HepG2 (cell line): ENCODE measurements around the gene PARVA. TPM values are rescaled to one million over a fixed set of nuclear protein-coding genes. Genes with fewer than 3 reads are reported as not detected.

Source experiments
- ASH2L ChIP-seq: fragments of 300-600, 200-600 bp; sonication (generic); IDR thresholded peaks from 2 replicates; pipeline ENCODE4 v1.7.0; 2017; ENCODE audit warnings: low read depth, mild to moderate bottlenecking, moderate library complexity, mixed read lengths, low read length; ENCODE audit not compliant: insufficient read length
- CENPX ChIP-seq: sonication (generic); formaldehyde crosslinking; IDR thresholded peaks from 2 replicates; pipeline ENCODE4 v1.9.0; 2021; ENCODE audit warnings: mild to moderate bottlenecking, missing genetic modification reagents, moderate library complexity
- CHD4 ChIP-seq: fragments of 200-600 bp; sonication (generic); IDR thresholded peaks from 2 replicates; pipeline ENCODE4 v1.7.0; 2017; ENCODE audit warnings: mild to moderate bottlenecking, low read length, borderline replicate concordance
- CREB1 ChIP-seq, 2 experiments: fragments of 450-650 bp in 1 of 2; IDR thresholded peaks; 2 replicates each; pipeline ENCODE4 v1.6.1; 2016 to 2017; ENCODE audit warnings: control low read depth in 1 of 2, mild to moderate bottlenecking in 1 of 2, missing compliant biosample characterization in 1 of 2, missing genetic modification characterization in 1 of 2
- KAT7 ChIP-seq: IDR thresholded peaks from 2 replicates; pipeline ENCODE4 v1.6.1; 2018; ENCODE audit warnings: borderline replicate concordance, missing compliant biosample characterization
- KLF13 ChIP-seq: sonication (generic); formaldehyde crosslinking; IDR thresholded peaks from 2 replicates; pipeline ENCODE4 v1.4.0; 2020; ENCODE audit warnings: mild to moderate bottlenecking, missing genetic modification reagents
- NFKB2 ChIP-seq: sonication (generic); formaldehyde crosslinking; IDR thresholded peaks from 2 replicates; pipeline ENCODE4 v1.4.0; 2020; ENCODE audit warnings: missing genetic modification reagents, borderline replicate concordance
- RAD21 ChIP-seq: fragments of 450-650 bp; formaldehyde crosslinking; IDR thresholded peaks from 2 replicates; pipeline ENCODE4 v1.5.0; 2020; ENCODE audit warnings: mild to moderate bottlenecking
- SMC3 ChIP-seq: IDR thresholded peaks from 2 replicates; pipeline ENCODE4 v1.6.1; 2011; ENCODE audit warnings: low read length, improper control_type of control experiment
- SRSF1 ChIP-seq: fragments of 200-400 bp; formaldehyde crosslinking; optimal IDR thresholded peaks from 2 replicates; pipeline ENCODE3; 2017; ENCODE audit warnings: mild to moderate bottlenecking, low read depth, low read length, moderate library complexity
- STAG1 ChIP-seq: sonication (generic); formaldehyde crosslinking; IDR thresholded peaks from 2 replicates; pipeline ENCODE4 v1.4.0; 2020; ENCODE audit warnings: missing genetic modification reagents
- ZFP37 ChIP-seq: sonication (generic); formaldehyde crosslinking; IDR thresholded peaks from 2 replicates; pipeline ENCODE4 v1.4.0; 2020; ENCODE audit warnings: missing genetic modification reagents, borderline replicate concordance
- ZNF335 ChIP-seq: sonication (generic); formaldehyde crosslinking; IDR thresholded peaks from 2 replicates; pipeline ENCODE4 v1.4.0; 2020; ENCODE audit warnings: missing genetic modification reagents
- ZNF567 ChIP-seq: sonication (generic); formaldehyde crosslinking; IDR thresholded peaks from 2 replicates; pipeline ENCODE4 v1.8.1; 2023; ENCODE audit warnings: mild to moderate bottlenecking, missing genetic modification reagents, borderline replicate concordance
- ZNF713 ChIP-seq: sonication (generic); formaldehyde crosslinking; IDR thresholded peaks from 2 replicates; pipeline ENCODE4 v1.4.0; 2020; ENCODE audit warnings: mild to moderate bottlenecking, missing genetic modification reagents
- polyA plus RNA-seq, 8 experiments: library from polyadenylated mRNA; depleted of rRNA in 3 of 8; stranded (reverse) in 7 of 8; unstranded in 1 of 8; fragments of >200 nt; fragmentation: Illumina TruSeq in 4 of 8; extraction: Trizol in 4 of 8; gene quantifications; 2 replicates each; pipeline versions ENCODE4 v1.2.1 to v1.2.3, GENCODE V29; 2011 to 2016; ENCODE audit warnings: low read depth in 4 of 8, missing spikeins in 1 of 8, mixed read lengths in 1 of 8; ENCODE audit not compliant: insufficient read depth in 1 of 8
- total RNA-seq, 5 experiments: library from RNA; depleted of rRNA; stranded (reverse); fragments of >200 nt; fragmentation: Illumina TruSeq; extraction: Trizol; gene quantifications; 2 replicates each; pipeline ENCODE4 v1.2.3, GENCODE V29; 2016; ENCODE audit warnings: low read depth in 1 of 5
- TF ChIP-seq, protein P1 (sequence below): sonication (generic); formaldehyde crosslinking; IDR thresholded peaks from 2 replicates; pipeline ENCODE4 v1.4.0; 2020; ENCODE audit warnings: missing genetic modification reagents
- TF ChIP-seq, protein P2 (sequence below): sonication (generic); formaldehyde crosslinking; IDR thresholded peaks from 2 replicates; pipeline ENCODE4 v1.5.0; 2020; ENCODE audit warnings: missing genetic modification reagents, mild to moderate bottlenecking, borderline replicate concordance
- TF ChIP-seq, protein P3 (sequence below): sonication (generic); formaldehyde crosslinking; IDR thresholded peaks from 2 replicates; pipeline ENCODE4 v1.5.1; 2020; ENCODE audit warnings: missing genetic modification reagents, mild to moderate bottlenecking, borderline replicate concordance
- TF ChIP-seq, protein P4 (sequence below): sonication (generic); formaldehyde crosslinking; IDR thresholded peaks from 2 replicates; pipeline ENCODE4 v1.4.0; 2020; ENCODE audit warnings: missing genetic modification reagents
- TF ChIP-seq, protein P5 (sequence below): sonication (generic); formaldehyde crosslinking; IDR thresholded peaks from 2 replicates; pipeline ENCODE4 v1.9.0; 2021; ENCODE audit warnings: missing genetic modification reagents, borderline replicate concordance

PARVA gene
- total and polyA plus RNA-seq, 2 of the 13 experiments (the other 11 are each of a cell fraction or from before 2014, with no cell fraction given), result 5.9 to 9.1 TPM

DNA sequence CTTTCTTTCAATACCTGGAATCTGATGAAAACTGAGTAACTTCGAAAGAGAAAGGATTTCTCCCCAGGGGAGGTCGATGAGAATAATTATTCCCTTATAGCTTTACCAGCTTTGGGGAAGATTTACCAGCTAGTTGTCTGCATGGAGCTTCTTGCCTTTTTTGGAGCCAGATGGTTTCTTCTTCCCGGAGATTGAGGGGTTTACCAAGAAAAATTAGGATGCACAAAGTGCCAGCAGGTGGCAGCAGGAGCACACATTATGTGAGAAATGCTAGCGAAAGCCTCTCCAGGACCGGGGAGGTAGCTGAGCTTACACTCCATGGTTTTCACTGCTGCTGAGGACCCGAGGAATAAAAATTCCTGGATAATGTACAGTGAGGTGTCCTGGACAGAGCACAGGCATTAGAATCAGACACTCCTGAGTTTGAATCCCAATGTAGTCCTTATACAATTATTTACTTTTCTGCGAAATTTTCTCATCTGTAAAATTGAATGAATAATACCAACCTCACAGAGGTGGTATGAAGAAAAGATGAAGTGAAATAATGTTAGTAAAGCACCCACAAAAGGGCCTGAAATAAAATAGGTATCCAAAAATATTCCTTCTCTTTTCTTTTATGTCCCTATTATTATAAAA lies 46.0 kb upstream of the PARVA start (continued):
- TF ChIP-seq STAG1 (peak; percentile 96), SMC3 (peak; percentile 90), ZNF567 (CRISPR knock-in tag) (no peak), NFKB2 (CRISPR knock-in tag) (no peak), KLF13 (CRISPR knock-in tag) (no peak), KAT7 (CRISPR knock-in tag) (no peak), CREB1 (IDR thresholded peaks at IDR 0.05) (no peak), CREB1 (CRISPR knock-in tag; IDR thresholded peaks at IDR 0.05) (no peak), SRSF1 (no peak), ASH2L (no peak), CENPX (CRISPR knock-in tag) (no peak), ZNF335 (CRISPR knock-in tag) (no peak), ZNF713 (no peak), ZFP37 (CRISPR knock-in tag) (no peak), CHD4 (no peak), RAD21 (peak; percentile 83)
- TF ChIP-seq, protein P1, sequence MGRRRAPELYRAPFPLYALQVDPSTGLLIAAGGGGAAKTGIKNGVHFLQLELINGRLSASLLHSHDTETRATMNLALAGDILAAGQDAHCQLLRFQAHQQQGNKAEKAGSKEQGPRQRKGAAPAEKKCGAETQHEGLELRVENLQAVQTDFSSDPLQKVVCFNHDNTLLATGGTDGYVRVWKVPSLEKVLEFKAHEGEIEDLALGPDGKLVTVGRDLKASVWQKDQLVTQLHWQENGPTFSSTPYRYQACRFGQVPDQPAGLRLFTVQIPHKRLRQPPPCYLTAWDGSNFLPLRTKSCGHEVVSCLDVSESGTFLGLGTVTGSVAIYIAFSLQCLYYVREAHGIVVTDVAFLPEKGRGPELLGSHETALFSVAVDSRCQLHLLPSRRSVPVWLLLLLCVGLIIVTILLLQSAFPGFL (CRISPR knock-in tag), result no peak
- TF ChIP-seq, protein P2, sequence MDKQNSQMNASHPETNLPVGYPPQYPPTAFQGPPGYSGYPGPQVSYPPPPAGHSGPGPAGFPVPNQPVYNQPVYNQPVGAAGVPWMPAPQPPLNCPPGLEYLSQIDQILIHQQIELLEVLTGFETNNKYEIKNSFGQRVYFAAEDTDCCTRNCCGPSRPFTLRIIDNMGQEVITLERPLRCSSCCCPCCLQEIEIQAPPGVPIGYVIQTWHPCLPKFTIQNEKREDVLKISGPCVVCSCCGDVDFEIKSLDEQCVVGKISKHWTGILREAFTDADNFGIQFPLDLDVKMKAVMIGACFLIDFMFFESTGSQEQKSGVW, result no peak
- TF ChIP-seq, protein P3, sequence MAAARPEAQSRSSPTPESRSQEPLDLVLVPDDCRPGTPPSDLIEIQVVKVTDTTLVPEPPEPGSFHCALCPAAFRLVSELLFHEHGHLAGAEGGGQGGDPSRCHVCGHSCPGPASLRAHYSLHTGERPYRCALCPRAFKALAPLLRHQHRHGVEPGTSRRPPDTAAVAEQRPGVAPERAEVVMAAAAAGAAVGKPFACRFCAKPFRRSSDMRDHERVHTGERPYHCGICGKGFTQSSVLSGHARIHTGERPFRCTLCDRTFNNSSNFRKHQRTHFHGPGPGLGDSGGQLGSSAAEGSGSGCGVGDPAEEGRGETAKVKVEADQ (CRISPR knock-in tag), result no peak
- TF ChIP-seq, protein P4, sequence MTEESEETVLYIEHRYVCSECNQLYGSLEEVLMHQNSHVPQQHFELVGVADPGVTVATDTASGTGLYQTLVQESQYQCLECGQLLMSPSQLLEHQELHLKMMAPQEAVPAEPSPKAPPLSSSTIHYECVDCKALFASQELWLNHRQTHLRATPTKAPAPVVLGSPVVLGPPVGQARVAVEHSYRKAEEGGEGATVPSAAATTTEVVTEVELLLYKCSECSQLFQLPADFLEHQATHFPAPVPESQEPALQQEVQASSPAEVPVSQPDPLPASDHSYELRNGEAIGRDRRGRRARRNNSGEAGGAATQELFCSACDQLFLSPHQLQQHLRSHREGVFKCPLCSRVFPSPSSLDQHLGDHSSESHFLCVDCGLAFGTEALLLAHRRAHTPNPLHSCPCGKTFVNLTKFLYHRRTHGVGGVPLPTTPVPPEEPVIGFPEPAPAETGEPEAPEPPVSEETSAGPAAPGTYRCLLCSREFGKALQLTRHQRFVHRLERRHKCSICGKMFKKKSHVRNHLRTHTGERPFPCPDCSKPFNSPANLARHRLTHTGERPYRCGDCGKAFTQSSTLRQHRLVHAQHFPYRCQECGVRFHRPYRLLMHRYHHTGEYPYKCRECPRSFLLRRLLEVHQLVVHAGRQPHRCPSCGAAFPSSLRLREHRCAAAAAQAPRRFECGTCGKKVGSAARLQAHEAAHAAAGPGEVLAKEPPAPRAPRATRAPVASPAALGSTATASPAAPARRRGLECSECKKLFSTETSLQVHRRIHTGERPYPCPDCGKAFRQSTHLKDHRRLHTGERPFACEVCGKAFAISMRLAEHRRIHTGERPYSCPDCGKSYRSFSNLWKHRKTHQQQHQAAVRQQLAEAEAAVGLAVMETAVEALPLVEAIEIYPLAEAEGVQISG (CRISPR knock-in tag), result no peak
- TF ChIP-seq, protein P5, sequence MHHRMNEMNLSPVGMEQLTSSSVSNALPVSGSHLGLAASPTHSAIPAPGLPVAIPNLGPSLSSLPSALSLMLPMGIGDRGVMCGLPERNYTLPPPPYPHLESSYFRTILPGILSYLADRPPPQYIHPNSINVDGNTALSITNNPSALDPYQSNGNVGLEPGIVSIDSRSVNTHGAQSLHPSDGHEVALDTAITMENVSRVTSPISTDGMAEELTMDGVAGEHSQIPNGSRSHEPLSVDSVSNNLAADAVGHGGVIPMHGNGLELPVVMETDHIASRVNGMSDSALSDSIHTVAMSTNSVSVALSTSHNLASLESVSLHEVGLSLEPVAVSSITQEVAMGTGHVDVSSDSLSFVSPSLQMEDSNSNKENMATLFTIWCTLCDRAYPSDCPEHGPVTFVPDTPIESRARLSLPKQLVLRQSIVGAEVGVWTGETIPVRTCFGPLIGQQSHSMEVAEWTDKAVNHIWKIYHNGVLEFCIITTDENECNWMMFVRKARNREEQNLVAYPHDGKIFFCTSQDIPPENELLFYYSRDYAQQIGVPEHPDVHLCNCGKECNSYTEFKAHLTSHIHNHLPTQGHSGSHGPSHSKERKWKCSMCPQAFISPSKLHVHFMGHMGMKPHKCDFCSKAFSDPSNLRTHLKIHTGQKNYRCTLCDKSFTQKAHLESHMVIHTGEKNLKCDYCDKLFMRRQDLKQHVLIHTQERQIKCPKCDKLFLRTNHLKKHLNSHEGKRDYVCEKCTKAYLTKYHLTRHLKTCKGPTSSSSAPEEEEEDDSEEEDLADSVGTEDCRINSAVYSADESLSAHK (CRISPR knock-in tag), result no peak
- TF ChIP-seq, all 625 proteins: peak for 6
